Stomach (tissue), 4 donors: ENCODE data around the gene PRG2.

Experiments
- CTCF ChIP-seq, 7 experiments: fragments of 450-650 bp in 4 of 7; fragments of 200-600 bp in 3 of 7; sonication (generic) in 3 of 7; IDR thresholded peaks; one replicate each; pipeline ENCODE4 v1.5.1; 2016 to 2019; ENCODE audit warnings: antibody characterized with exemption in 7 of 7, control low read depth in 2 of 7, mild to moderate bottlenecking in 1 of 7
- POLR2A ChIP-seq, 4 donors: fragments of 450-650 bp; IDR thresholded peaks; one replicate each; pipeline ENCODE4 v1.6.1; 2016; ENCODE audit warnings: antibody characterized with exemption in 4 of 4, control low read depth in 2 of 4, mild to moderate bottlenecking in 1 of 4, moderate library complexity in 1 of 4
- POLR2AphosphoS5 ChIP-seq, 3 donors: sonication (generic); formaldehyde crosslinking; IDR thresholded peaks; one replicate each; pipeline ENCODE4 v1.6.1; 2016; ENCODE audit warnings: antibody characterized with exemption in 3 of 3

- no peak for TF ChIP-seq POLR2A (IDR thresholded peaks at IDR 0.05)
- TF ChIP-seq POLR2AphosphoS5 (IDR thresholded peaks at IDR 0.05), result no peak
- no peak for TF ChIP-seq CTCF (IDR thresholded peaks at IDR 0.05)
Observed at GRCh38 chr11:57370251-57370650, 20.2 kb downstream of the PRG2 start.
